ENCODE measurements around the gene PLXNA2. TPM values are rescaled to one million over a fixed set of nuclear protein-coding genes. Genes with fewer than 3 reads are reported as not detected.
A peak's percentile ranks its signal among the peaks of the same experiment; 100 is the strongest.

The PLXNA2 gene
- total RNA-seq, 1 experiment from 2014 or later = 10.2 TPM

DNA sequence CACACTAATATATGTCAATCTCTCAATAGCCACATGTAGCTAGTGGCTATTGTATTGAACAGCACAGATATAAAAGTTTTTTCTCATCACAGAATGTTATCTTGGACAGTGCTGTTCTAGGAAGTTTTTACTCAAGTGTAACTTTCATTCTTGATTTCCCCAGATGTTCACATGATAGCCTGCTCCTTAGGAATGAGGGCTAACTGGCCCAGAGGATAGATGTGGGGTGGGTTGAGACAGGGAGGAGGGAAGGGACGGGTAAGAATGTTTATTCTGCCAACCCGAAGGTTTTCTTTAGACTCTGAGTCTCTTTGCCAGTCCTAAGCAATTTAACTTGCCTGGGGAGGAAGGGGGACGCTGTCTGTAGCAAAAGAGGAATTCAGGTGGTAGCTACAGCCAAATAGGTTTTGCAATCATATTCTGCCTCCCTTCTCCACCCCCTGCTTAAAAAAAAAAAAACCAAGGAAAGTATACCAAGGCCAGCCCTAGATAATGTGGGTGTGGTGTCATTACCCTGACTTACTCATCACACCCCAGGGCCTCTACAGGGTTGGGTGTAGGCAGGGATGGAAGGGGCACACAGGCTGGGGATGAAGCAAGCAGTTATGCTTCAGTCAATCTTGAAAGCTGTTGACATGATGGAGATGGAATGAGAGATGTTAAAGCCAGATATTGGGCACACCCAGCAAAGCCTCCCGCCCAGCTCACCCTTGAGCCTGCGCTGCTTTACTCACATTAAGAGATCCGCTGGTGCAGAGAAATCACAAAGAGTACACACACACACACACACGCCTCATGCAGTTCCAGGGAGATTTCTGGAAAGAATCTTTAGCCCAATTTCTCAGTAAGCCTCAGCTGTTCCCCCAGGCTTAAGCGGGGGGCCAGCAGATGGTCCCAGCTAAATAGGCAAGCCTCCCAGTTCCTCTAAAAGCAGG is 59.9 kb downstream of the PLXNA2 start:
- POLR2A ChIA-PET (ENCODE audit: unreplicated experiment) = interaction anchor here (0.6 to 0.9 kb wide), 8 partner anchors 11 to 1191 kb away, joined by 3 to 13 read pairs (median 5); no protein-coding TSS in a partner anchor
- intact Hi-C loops (cut with micrococcal nuclease; ENCODE audit: unreplicated experiment) = loop anchor here (1.0 to 10.0 kb wide), 9 partner anchors 17 to 359 kb away; partner anchors contain the start of gene PLXNA2
- no peaks in the 10 kb centered on the region for H4K20me1 ChIP-seq (ENCODE audit: insufficient read depth)
- CTCF ChIA-PET = interaction anchor here (0.5 to 1.4 kb wide), 5 partner anchors 36 to 171 kb away, joined by 3 to 6 read pairs (median 4); no protein-coding TSS in a partner anchor
- DNase-seq = peak; percentile 91 to 99
- BruUV-seq (replicated peaks) = no TSS peak
- peak overlapping the region; percentile 72 for H3K27ac ChIP-seq
- peak overlapping the region; percentile 4; the same call in 1 of the 2 replicates for H3K4me3 ChIP-seq
- peaks cover 85% of the 10 kb centered on the region for H3K4me1 ChIP-seq (replicated peaks; ENCODE audit: insufficient read depth)
- H3K79me2 ChIP-seq (ENCODE audit: low read depth) = peaks cover 25% of the 10 kb centered on the region; the same call in 1 of the 2 replicates
- no peaks in the 10 kb centered on the region for H3K9me3 ChIP-seq (ENCODE audit: insufficient read depth, low read depth)
- H3K27me3 ChIP-seq (ENCODE audit: insufficient read depth, low read depth) = no peaks in the 10 kb centered on the region
- H2AFZ ChIP-seq = no peak overlapping the region
- TF ChIP-seq, protein P1, sequence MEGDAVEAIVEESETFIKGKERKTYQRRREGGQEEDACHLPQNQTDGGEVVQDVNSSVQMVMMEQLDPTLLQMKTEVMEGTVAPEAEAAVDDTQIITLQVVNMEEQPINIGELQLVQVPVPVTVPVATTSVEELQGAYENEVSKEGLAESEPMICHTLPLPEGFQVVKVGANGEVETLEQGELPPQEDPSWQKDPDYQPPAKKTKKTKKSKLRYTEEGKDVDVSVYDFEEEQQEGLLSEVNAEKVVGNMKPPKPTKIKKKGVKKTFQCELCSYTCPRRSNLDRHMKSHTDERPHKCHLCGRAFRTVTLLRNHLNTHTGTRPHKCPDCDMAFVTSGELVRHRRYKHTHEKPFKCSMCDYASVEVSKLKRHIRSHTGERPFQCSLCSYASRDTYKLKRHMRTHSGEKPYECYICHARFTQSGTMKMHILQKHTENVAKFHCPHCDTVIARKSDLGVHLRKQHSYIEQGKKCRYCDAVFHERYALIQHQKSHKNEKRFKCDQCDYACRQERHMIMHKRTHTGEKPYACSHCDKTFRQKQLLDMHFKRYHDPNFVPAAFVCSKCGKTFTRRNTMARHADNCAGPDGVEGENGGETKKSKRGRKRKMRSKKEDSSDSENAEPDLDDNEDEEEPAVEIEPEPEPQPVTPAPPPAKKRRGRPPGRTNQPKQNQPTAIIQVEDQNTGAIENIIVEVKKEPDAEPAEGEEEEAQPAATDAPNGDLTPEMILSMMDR (conservative IDR thresholded peaks at IDR 0.05) = no peak
- TF ChIP-seq EZH2 (IDR thresholded peaks at IDR 0.05; ENCODE audit: low read depth) = no peak
- no peaks in the 10 kb centered on the region for H3K9me2 ChIP-seq (ENCODE audit: insufficient read depth)
- peaks cover 47% of the 10 kb centered on the region for H3F3A ChIP-seq (ENCODE audit: insufficient read depth, low read depth)
- no peaks in the 10 kb centered on the region for H3K36me3 ChIP-seq (ENCODE audit: low read depth)
- H3K4me2 ChIP-seq = peak overlapping the region; percentile 67

DNA sequence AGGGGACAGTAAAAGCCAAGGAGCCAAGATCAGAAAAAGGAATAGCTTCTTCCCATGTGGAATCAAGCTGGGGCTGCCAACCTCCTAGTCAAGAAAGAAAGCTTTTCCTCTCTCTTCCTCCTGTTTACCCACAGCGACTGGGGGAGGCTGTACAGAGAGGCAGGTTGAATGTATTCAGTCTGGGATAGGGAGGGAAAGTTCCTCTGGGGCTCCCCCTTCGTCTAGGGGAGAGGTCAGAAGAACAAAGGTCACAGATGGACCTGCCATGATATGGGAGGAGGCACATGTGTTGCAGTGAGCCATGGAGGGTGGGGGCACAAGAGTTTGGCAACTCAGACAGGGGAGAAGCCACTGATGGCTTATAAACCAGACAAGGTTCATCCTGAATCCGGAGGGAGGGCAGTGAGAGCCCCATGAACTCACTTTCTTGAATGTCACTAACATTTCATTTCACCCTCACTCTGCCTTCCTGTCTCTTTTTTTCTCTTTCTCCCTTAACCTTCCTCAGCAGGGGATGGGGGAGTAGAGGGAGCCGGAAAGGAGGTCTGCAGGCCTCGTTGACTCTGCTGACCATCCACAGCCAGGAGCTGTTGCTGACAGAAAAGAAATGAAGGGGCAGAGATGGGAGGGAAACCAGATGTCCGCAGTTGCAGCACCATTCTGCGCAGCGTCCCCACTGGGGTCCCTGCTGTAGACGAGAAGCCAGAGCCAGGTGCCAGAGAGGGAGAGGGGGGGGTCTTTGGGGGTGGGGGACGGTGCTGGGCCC is 61.1 kb downstream of the PLXNA2 start:
- no peaks in the 10 kb centered on the region for H3K27me3 ChIP-seq (ENCODE audit: insufficient read depth, low read depth)
- peaks cover 56% of the 10 kb centered on the region for H3F3A ChIP-seq (ENCODE audit: insufficient read depth, low read depth)
- no peak for TF ChIP-seq EZH2 (IDR thresholded peaks at IDR 0.05; ENCODE audit: low read depth)
- TF ChIP-seq, protein P1 (conservative IDR thresholded peaks at IDR 0.05) = no peak
- peak overlapping the region; percentile 62 for H3K4me2 ChIP-seq
- intact Hi-C loops (cut with micrococcal nuclease; ENCODE audit: unreplicated experiment) = loop anchor here (10.0 kb wide), 1 partner anchor 358 kb away; no protein-coding TSS in a partner anchor
- no peaks in the 10 kb centered on the region for H4K20me1 ChIP-seq (ENCODE audit: insufficient read depth)
- no TSS peak for BruUV-seq (replicated peaks)
- no peak overlapping the region for H2AFZ ChIP-seq
- no peaks in the 10 kb centered on the region for H3K9me3 ChIP-seq (ENCODE audit: insufficient read depth, low read depth)
- POLR2A ChIA-PET (ENCODE audit: unreplicated experiment) = no interaction called here
- no peaks in the 10 kb centered on the region for H3K9me2 ChIP-seq (ENCODE audit: insufficient read depth)
- no peak for DNase-seq
- peaks cover 22% of the 10 kb centered on the region; the same call in 1 of the 2 replicates for H3K79me2 ChIP-seq (ENCODE audit: low read depth)
- H3K4me1 ChIP-seq (replicated peaks; ENCODE audit: insufficient read depth) = peaks cover 90% of the 10 kb centered on the region
- no peak overlapping the region for H3K4me3 ChIP-seq
- CTCF ChIA-PET = no interaction called here
- H3K27ac ChIP-seq = peak overlapping the region; percentile 72
- no peaks in the 10 kb centered on the region for H3K36me3 ChIP-seq (ENCODE audit: low read depth)

DNA sequence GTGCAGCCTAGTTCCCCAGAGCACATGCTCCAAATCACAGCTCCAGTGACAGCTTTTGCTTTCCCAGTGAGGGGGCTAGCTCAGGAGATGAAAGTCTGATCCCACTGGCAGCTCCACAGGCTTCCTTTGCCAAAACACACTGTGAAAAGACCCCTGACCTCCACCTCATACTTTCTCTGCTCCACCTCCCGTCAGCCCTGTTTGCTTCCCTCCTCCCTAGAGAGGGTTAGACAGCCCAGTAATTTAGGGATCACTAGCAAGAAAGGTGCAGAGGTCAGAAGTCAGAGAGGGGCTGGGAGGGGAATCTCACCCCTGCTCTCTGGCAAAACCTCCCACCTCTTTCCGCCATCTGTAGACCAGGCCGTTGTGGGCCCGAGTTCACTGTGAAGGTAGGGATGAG is 62.8 kb downstream of the PLXNA2 start:
- Histone ChIP-seq H3K4me2 (peak overlapping the region; percentile 71; the same call in 1 of the 2 replicates), H4K20me1 (ENCODE audit: insufficient read depth) (no peaks in the 10 kb centered on the region), H3K79me2 (ENCODE audit: low read depth) (peaks cover 22% of the 10 kb centered on the region; the same call in 1 of the 2 replicates), H3K4me1 (replicated peaks; ENCODE audit: insufficient read depth) (peaks cover 94% of the 10 kb centered on the region), H2AFZ (no peak overlapping the region), H3K9me2 (ENCODE audit: insufficient read depth) (no peaks in the 10 kb centered on the region), H3K27me3 (ENCODE audit: insufficient read depth, low read depth) (no peaks in the 10 kb centered on the region), H3K9me3 (ENCODE audit: insufficient read depth, low read depth) (no peaks in the 10 kb centered on the region), H3F3A (ENCODE audit: insufficient read depth, low read depth) (peaks cover 60% of the 10 kb centered on the region), H3K27ac (no peak overlapping the region), H3K36me3 (ENCODE audit: low read depth) (no peaks in the 10 kb centered on the region), H3K4me3 (no peak overlapping the region)
- no peak for DNase-seq
- ChIA-PET POLR2A (ENCODE audit: unreplicated experiment) (no interaction called here), CTCF (interaction anchor here (0.7 kb wide), 1 partner anchor 159 kb away, joined by 3 read pairs; no protein-coding TSS in a partner anchor)
- no TSS peak for BruUV-seq (replicated peaks)
- TF ChIP-seq EZH2 (IDR thresholded peaks at IDR 0.05; ENCODE audit: low read depth) = no peak
- TF ChIP-seq, protein P1 (conservative IDR thresholded peaks at IDR 0.05) = no peak
- intact Hi-C loops (cut with micrococcal nuclease; ENCODE audit: unreplicated experiment) = loop anchor here (10.0 kb wide), 1 partner anchor 357 kb away; no protein-coding TSS in a partner anchor

Data from PC-9 (cell line).